Type B pancreatic cell (in vitro differentiated cells): Measurements from ENCODE around the gene LINC00237. TPM values are rescaled to one million over a fixed set of nuclear protein-coding genes. Genes with fewer than 3 reads are reported as not detected.

Source experiments
- DNase-seq: peaks from one replicate; pipeline ENCODE4 v3.0.0; 2021; ENCODE audit warnings: mixed read lengths; ENCODE audit not compliant: unreplicated experiment; ENCODE audit errors: extremely low spot score
- H3K27ac Mint-ChIP-seq: 2 replicates; pipeline ENCODE4 v1.8.0; 2021; ENCODE audit warnings: mild to moderate bottlenecking, mixed read lengths
- H3K27me3 Mint-ChIP-seq: 2 replicates; pipeline ENCODE4 v1.8.0; 2021; ENCODE audit warnings: mixed read lengths
- H3K36me3 Mint-ChIP-seq: 2 replicates; pipeline ENCODE4 v1.8.0; 2021; ENCODE audit warnings: mixed read lengths
- H3K4me1 Mint-ChIP-seq: one replicate; pipeline ENCODE4 v1.8.0; 2021; ENCODE audit warnings: mixed read lengths; ENCODE audit not compliant: unreplicated experiment
- H3K4me3 Mint-ChIP-seq: 2 replicates; pipeline ENCODE4 v1.8.0; 2021; ENCODE audit warnings: mild to moderate bottlenecking, mixed read lengths
- H3K9me3 Mint-ChIP-seq: 2 replicates; pipeline ENCODE4 v1.8.0; 2021; ENCODE audit warnings: mixed read lengths
- total RNA-seq: library from RNA; stranded (reverse); gene quantifications from 2 replicates; pipeline ENCODE4 v1.2.1, GENCODE V29; 2021; ENCODE audit warnings: low replicate concordance
- TF ChIP-seq, protein P1 (sequence below): fragments of 200-600 bp; sonication (generic); conservative IDR thresholded peaks from 2 replicates; pipeline ENCODE4 v1.5.0; 2021; ENCODE audit warnings: antibody characterized with exemption, mild to moderate bottlenecking

LINC00237 gene
- total RNA-seq, 1 donor from 2014 or later: not detected

DNA sequence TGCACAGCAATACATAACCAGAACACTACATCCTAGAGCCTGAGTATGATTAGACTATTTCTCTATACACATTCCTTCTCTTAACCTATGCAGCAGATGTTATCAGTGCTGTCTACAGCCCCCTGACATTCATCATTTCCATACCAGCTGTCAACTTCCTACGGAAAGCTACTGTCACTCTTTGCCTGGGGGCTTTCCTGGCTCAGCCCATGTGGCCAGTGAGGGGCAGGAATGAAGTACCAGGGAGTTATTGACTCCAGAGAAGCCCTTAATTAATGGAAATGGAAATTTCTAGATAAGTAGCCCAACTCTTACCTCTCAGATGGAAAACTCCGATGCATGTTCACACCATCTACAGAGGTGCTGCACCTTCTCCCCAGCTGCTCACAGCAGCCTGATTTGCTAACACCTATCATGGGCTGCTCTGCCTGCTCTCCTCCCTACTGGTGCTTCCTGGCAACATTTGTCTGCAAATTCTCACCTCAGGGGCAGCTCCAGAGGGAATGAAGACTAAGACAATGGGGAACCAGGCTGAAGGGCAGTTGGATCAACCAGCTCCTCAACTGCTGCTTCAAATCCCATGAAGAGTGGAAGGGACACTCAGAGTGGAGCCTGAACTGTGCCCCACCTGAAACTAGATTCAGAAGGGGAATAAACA is 59.6 kb downstream of the LINC00237 start:
- DNase-seq: no peak
- no peaks in the 10 kb centered on the region for H3K4me1 Mint-ChIP-seq
- peaks cover 20% of the 10 kb centered on the region for H3K27me3 Mint-ChIP-seq

More for the DNA sequence above, 59.6 kb downstream of the LINC00237 start:
- no peaks in the 10 kb centered on the region for H3K36me3 Mint-ChIP-seq
- peaks cover 9% of the 10 kb centered on the region for H3K9me3 Mint-ChIP-seq
- H3K27ac Mint-ChIP-seq: no peak overlapping the region
- TF ChIP-seq, protein P1, sequence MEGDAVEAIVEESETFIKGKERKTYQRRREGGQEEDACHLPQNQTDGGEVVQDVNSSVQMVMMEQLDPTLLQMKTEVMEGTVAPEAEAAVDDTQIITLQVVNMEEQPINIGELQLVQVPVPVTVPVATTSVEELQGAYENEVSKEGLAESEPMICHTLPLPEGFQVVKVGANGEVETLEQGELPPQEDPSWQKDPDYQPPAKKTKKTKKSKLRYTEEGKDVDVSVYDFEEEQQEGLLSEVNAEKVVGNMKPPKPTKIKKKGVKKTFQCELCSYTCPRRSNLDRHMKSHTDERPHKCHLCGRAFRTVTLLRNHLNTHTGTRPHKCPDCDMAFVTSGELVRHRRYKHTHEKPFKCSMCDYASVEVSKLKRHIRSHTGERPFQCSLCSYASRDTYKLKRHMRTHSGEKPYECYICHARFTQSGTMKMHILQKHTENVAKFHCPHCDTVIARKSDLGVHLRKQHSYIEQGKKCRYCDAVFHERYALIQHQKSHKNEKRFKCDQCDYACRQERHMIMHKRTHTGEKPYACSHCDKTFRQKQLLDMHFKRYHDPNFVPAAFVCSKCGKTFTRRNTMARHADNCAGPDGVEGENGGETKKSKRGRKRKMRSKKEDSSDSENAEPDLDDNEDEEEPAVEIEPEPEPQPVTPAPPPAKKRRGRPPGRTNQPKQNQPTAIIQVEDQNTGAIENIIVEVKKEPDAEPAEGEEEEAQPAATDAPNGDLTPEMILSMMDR: no peak
- H3K4me3 Mint-ChIP-seq: no peak overlapping the region

Other genes starting within 250 kb of the LINC00237 start
- gene KIZ, start 19.7 kb upstream of the LINC00237 start, total RNA-seq: 13.8 and 15.5 TPM in 2 replicates
- 55.9 and 76.6 TPM in 2 replicates for gene XRN2, start 197.0 kb upstream of the LINC00237 start, total RNA-seq